ENCODE data around the gene FANCC. TPM values are rescaled to one million over a fixed set of nuclear protein-coding genes. Genes with fewer than 3 reads are reported as not detected.
A peak's percentile ranks its signal among the peaks of the same experiment; 100 is the strongest.

The FANCC gene
- total and polyA plus RNA-seq, 2 of the 13 experiments (the other 11 are each of a cell fraction or from before 2014, with no cell fraction given) = 7.4 to 8.6 TPM

DNA sequence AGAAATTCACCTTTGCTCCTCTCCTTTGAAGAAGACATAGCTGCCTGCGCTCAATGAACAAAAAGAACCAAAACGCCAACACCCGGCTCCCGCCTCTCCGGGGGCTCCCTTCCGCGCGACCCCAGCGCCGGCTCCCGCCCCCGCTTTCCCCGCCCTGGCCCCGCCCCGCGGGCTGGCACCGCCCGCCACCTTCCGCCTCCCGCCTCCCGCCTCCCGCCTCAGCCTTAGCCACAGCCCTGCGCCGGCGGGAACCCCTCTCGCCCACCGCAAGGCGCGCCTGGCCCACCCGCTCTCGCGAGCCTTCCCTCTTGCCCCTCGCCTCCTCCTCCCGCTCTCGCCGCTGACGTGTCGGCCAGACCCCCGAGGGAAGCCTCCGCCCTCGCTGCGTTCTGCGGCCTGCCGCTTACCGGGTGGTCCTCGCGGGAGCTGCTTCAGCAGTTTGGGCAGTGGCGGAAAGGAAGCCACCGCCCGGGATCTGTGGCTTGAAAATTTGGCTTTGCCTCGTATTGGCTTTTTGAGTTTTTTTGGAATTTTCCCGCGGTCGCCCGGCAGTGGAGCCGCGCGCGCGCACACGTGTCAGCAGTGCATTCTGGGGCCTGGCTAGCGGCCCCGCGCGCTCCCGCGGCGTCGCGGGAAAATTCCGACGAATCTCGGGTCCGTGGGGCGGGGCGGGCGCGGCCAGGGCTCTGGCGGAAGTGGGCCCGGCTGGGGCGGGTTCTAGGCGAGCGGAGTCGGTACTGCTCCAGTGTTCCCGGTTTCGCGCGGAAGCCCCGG lies at the start of gene FANCC (continued):
- TF ChIP-seq, protein P1, sequence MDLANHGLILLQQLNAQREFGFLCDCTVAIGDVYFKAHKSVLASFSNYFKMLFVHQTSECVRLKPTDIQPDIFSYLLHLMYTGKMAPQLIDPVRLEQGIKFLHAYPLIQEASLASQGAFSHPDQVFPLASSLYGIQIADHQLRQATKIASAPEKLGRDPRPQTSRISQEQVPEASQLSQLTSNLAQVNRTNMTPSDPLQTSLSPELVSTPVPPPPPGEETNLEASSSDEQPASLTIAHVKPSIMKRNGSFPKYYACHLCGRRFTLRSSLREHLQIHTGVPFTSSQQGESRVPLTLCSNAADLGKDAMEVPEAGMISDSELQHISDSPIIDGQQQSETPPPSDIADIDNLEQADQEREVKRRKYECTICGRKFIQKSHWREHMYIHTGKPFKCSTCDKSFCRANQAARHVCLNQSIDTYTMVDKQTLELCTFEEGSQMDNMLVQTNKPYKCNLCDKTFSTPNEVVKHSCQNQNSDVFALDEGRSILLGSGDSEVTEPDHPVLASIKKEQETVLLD (CRISPR knock-in tag; IDR thresholded peaks at IDR 0.05; ENCODE audit: low read depth) = peak; percentile 88
- TF ChIP-seq HMG20A (CRISPR knock-in tag; IDR thresholded peaks at IDR 0.05; ENCODE audit: borderline replicate concordance) = no peak; the same call in 1 of the 2 replicates
- TF ChIP-seq NFATC3 (CRISPR knock-in tag; IDR thresholded peaks at IDR 0.05) = peak; percentile 67; the same call in 1 of the 2 replicates
- no peak for TF ChIP-seq ZNF10 (CRISPR knock-in tag; IDR thresholded peaks at IDR 0.05; ENCODE audit: borderline replicate concordance, low read depth)
- TF ChIP-seq GABPA (IDR thresholded peaks at IDR 0.05; ENCODE audit: low read depth, low read length) = peak; percentile 59
- peak; percentile 79 for TF ChIP-seq GABPA (CRISPR knock-in tag; IDR thresholded peaks at IDR 0.05; ENCODE audit: low read depth)
- peak; percentile 49; the same call in 1 of the 2 replicates for TF ChIP-seq JUN (CRISPR knock-in tag; IDR thresholded peaks at IDR 0.05)
- peak; percentile 70; the same call in 1 of the 2 replicates for TF ChIP-seq ZBTB38 (CRISPR knock-in tag; IDR thresholded peaks at IDR 0.05)
- TF ChIP-seq, protein P2, sequence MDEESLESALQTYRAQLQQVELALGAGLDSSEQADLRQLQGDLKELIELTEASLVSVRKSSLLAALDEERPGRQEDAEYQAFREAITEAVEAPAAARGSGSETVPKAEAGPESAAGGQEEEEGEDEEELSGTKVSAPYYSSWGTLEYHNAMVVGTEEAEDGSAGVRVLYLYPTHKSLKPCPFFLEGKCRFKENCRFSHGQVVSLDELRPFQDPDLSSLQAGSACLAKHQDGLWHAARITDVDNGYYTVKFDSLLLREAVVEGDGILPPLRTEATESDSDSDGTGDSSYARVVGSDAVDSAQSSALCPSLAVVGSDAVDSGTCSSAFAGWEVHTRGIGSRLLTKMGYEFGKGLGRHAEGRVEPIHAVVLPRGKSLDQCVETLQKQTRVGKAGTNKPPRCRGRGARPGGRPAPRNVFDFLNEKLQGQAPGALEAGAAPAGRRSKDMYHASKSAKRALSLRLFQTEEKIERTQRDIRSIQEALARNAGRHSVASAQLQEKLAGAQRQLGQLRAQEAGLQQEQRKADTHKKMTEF (CRISPR knock-in tag; IDR thresholded peaks at IDR 0.05) = peak; percentile 90
- TF ChIP-seq ZNF850 (CRISPR knock-in tag; conservative IDR thresholded peaks at IDR 0.05) = peak; percentile 53; the same call in 1 of the 2 replicates
- TF ChIP-seq, protein P3, sequence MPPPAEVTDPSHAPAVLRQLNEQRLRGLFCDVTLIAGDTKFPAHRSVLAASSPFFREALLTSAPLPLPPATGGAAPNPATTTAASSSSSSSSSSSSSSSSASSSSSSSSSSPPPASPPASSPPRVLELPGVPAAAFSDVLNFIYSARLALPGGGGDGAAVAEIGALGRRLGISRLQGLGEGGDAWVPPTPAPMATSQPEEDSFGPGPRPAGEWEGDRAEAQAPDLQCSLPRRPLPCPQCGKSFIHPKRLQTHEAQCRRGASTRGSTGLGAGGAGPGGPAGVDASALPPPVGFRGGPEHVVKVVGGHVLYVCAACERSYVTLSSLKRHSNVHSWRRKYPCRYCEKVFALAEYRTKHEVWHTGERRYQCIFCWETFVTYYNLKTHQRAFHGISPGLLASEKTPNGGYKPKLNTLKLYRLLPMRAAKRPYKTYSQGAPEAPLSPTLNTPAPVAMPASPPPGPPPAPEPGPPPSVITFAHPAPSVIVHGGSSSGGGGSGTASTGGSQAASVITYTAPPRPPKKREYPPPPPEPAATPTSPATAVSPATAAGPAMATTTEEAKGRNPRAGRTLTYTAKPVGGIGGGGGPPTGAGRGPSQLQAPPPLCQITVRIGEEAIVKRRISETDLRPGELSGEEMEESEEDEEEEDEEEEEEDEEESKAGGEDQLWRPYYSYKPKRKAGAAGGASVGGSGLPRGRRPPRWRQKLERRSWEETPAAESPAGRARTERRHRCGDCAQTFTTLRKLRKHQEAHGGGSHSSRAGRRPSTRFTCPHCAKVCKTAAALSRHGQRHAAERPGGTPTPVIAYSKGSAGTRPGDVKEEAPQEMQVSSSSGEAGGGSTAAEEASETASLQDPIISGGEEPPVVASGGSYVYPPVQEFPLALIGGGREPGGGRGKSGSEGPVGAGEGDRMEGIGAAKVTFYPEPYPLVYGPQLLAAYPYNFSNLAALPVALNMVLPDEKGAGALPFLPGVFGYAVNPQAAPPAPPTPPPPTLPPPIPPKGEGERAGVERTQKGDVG (CRISPR knock-in tag; IDR thresholded peaks at IDR 0.05; ENCODE audit: borderline replicate concordance) = no peak
- TF ChIP-seq ZNF337 (CRISPR knock-in tag; IDR thresholded peaks at IDR 0.05; ENCODE audit: borderline replicate concordance, low read depth) = peak; percentile 64; the same call in 1 of the 2 replicates
- 0 out of 2 replicates have a peak, but pooled peaks have one; percentile 70 for TF ChIP-seq ZNF761 (CRISPR knock-in tag; conservative IDR thresholded peaks at IDR 0.05)
- no peak for TF ChIP-seq SP1 (IDR thresholded peaks at IDR 0.05)
- TF ChIP-seq SP1 (CRISPR knock-in tag; IDR thresholded peaks at IDR 0.05) = no peak
- TF ChIP-seq, protein P4, sequence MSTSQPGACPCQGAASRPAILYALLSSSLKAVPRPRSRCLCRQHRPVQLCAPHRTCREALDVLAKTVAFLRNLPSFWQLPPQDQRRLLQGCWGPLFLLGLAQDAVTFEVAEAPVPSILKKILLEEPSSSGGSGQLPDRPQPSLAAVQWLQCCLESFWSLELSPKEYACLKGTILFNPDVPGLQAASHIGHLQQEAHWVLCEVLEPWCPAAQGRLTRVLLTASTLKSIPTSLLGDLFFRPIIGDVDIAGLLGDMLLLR (CRISPR knock-in tag; IDR thresholded peaks at IDR 0.05) = peak; percentile 69
- no peak for TF ChIP-seq ZNF451 (CRISPR knock-in tag; IDR thresholded peaks at IDR 0.05)
- TF ChIP-seq HMG20B (CRISPR knock-in tag; conservative IDR thresholded peaks at IDR 0.05) = no peak
- TF ChIP-seq NFIB (CRISPR knock-in tag; IDR thresholded peaks at IDR 0.05; ENCODE audit: borderline replicate concordance) = no peak
- peak; percentile 69 for TF ChIP-seq MEIS2 (CRISPR knock-in tag; IDR thresholded peaks at IDR 0.05)
- TF ChIP-seq ZNF614 (CRISPR knock-in tag; IDR thresholded peaks at IDR 0.05; ENCODE audit: borderline replicate concordance) = peak; percentile 69; the same call in 1 of the 2 replicates
- TF ChIP-seq BORCS8-MEF2B (CRISPR knock-in tag; IDR thresholded peaks at IDR 0.05) = peak; percentile 80
- TF ChIP-seq ZNF274 (CRISPR knock-in tag; IDR thresholded peaks at IDR 0.05) = peak; percentile 71; the same call in 1 of the 2 replicates
- TF ChIP-seq ZNF547 (CRISPR knock-in tag; IDR thresholded peaks at IDR 0.05) = peak; percentile 60
- TF ChIP-seq TP53 (CRISPR knock-in tag; conservative IDR thresholded peaks at IDR 0.05) = no peak
